IPS-15b (cell line): ENCODE measurements around the gene NBPF11.
"Not testable (repeated sequence)": the region's sequence is repeated elsewhere in the genome, so short reads cannot be mapped to it uniquely, and the experiment has no call there.

Source experiments
- H3K27me3 ChIP-seq: one replicate; pipeline ENCODE4 v1.6.1; 2013; ENCODE audit warnings: low read length; ENCODE audit not compliant: control insufficient read depth, insufficient read depth
- H3K36me3 ChIP-seq: one replicate; pipeline ENCODE4 v1.6.1; 2013; ENCODE audit warnings: low read length; ENCODE audit not compliant: control insufficient read depth, insufficient read depth
- H3K4me1 ChIP-seq: one replicate; pipeline ENCODE4 v1.6.1; 2013; ENCODE audit warnings: mild to moderate bottlenecking, low read length; ENCODE audit not compliant: control insufficient read depth, insufficient read depth
- H3K4me3 ChIP-seq: one replicate; pipeline ENCODE4 v1.5.1; 2013; ENCODE audit warnings: low read depth, low read length
- H3K9ac ChIP-seq: one replicate; pipeline ENCODE4 v1.6.1; 2013; ENCODE audit warnings: low read depth, mild to moderate bottlenecking, low read length
- H3K9me3 ChIP-seq: one replicate; pipeline ENCODE4 v1.6.1; 2013; ENCODE audit warnings: mild to moderate bottlenecking, low read length; ENCODE audit not compliant: control insufficient read depth, insufficient read depth

The NBPF11 gene

DNA sequence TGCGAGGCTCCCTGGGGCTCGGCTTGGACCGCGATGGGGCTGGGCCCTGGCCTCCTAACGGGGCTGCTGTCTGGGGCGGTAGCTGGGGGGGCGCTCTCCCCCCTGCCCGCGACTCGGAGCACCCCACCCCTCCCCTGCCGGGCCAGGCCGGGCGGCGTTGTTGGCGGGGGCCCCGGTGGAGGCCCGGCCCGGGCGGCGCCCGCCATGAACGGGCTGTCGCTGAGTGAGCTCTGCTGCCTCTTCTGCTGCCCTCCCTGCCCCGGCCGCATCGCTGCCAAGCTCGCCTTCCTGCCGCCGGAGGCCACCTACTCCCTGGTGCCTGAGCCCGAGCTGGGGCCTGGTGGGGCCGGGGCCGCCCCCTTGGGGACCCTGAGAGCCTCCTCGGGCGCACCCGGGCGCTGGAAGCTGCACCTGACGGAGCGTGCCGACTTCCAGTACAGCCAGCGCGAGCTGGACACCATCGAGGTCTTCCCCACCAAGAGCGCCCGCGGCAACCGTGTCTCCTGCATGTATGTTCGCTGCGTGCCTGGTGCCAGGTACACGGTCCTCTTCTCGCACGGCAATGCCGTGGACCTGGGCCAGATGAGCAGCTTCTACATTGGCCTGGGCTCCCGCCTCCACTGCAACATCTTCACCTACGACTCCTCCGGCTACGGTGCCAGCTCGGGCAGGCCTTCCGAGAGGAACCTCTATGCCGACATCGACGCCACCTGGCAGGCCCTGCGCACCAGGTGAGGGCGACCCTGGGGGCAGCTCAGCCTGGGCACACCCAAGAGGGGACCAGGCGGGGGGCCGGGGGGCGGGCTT is 5.7 kb downstream of the NBPF11 start:
- H3K4me1 ChIP-seq, H3K36me3 ChIP-seq, H3K4me3 ChIP-seq, H3K9ac ChIP-seq, H3K9me3 ChIP-seq, H3K27me3 ChIP-seq: not testable (repeated sequence)

DNA sequence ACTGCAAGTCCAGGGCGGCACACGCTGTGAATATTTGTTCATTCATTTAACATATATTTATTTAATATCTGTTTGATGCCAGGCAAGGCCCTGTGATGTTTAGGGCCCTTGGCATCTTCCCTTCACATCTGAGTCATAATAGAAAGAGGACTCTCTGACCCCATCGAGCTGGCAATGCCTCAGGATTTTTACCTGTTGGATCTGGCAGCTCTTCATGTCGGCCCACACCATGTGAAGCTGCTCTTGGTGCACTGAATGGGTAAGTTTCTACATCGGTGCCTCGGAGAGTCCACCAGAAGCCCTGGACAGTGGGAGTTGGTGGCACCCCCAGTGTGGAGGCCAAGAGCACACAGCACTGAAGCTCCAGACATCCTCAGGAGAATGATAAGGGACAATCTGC is 8.9 kb downstream of the NBPF11 start:
- H3K36me3 ChIP-seq, H3K27me3 ChIP-seq, H3K4me3 ChIP-seq, H3K9ac ChIP-seq, H3K4me1 ChIP-seq, H3K9me3 ChIP-seq: not testable (repeated sequence)

DNA sequence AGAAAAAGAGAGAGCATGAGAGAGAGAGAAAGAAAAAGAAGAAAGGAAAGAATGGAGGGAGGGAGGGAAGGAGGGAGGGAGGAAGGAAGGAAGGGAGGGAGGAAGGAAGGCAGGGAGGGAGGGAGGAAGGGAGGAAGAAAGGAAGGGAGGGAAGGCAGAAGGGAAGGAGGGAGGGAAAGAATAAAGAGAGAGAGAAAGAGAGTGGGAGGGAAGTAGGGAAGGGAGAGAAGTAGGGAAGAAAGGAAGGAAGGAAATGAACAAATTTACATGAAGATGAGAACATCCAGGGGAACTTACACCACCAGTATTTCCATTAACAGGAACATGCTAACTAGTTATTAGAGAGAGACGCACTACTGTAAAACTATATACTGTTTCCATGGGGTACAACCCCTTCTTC is 10.1 kb downstream of the NBPF11 start:
- H3K9ac ChIP-seq, H3K4me1 ChIP-seq, H3K27me3 ChIP-seq, H3K9me3 ChIP-seq, H3K36me3 ChIP-seq, H3K4me3 ChIP-seq: not testable (repeated sequence)

DNA sequence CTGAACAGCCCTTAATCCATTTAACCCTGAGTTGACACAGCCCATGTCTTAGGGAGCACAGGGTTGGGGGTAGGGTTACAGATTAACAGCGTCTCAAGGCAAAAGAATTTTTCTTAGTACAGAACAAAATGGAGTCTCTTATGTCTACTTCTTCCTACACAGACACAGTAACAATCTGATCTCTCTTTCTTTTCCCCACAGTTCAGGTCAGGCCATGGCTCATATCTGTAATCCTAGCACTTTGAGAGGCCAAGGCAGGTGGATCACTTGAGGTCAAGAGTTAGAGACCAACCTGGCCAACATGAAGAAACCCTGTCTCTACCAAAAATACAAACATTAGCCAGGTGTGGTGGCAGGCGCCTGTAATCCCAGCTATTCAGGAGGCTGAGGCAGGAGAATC is 13.5 kb downstream of the NBPF11 start:
- not testable (repeated sequence) for H3K9ac ChIP-seq, H3K9me3 ChIP-seq, H3K4me1 ChIP-seq, H3K27me3 ChIP-seq, H3K36me3 ChIP-seq, H3K4me3 ChIP-seq

DNA sequence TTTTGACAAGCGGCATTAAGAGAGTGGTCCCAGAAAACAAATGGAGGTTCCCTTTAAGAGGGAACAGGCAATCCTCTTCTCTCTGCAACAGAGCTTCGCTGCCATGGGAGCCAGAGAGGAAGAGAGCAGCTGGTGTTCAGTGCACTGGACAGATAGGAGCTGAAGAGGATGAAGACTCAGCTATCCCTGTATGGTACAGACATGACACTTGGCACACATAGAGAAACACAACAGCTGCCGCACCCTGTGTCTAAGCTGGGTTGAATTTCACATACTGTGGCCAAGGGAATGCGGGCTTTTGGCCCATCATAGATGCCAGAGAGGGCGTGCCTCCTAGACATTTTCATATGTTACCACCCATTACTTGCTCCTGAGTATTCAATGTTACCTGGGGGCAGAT is 29.7 kb downstream of the NBPF11 start:
- H3K27me3 ChIP-seq, H3K4me1 ChIP-seq, H3K9me3 ChIP-seq: not testable (repeated sequence)

DNA sequence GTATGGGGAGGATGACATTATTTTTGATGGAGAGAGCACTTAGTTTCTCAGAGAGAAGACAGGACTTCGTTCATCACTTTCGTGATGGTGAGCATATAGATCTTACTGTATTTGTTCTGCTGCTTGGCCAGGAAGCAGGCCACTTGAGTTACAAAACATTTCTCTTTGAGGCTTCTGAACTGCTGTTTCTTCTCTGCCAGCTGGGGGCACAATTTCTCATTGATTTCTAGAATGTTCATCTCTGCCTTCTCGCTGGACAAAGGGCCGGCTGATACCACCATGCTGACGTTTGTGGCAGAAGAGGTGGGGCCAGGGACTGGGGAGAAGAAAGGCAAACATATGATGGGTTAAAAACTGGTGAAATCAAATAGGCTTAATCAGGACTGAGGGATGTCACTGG is 31.7 kb downstream of the NBPF11 start:
- not testable (repeated sequence) for H3K4me1 ChIP-seq, H3K27me3 ChIP-seq, H3K4me3 ChIP-seq, H3K36me3 ChIP-seq, H3K9ac ChIP-seq, H3K9me3 ChIP-seq

More for the DNA sequence above, 29.7 kb downstream of the NBPF11 start:
- not testable (repeated sequence) for H3K4me3 ChIP-seq, H3K9ac ChIP-seq, H3K36me3 ChIP-seq

DNA sequence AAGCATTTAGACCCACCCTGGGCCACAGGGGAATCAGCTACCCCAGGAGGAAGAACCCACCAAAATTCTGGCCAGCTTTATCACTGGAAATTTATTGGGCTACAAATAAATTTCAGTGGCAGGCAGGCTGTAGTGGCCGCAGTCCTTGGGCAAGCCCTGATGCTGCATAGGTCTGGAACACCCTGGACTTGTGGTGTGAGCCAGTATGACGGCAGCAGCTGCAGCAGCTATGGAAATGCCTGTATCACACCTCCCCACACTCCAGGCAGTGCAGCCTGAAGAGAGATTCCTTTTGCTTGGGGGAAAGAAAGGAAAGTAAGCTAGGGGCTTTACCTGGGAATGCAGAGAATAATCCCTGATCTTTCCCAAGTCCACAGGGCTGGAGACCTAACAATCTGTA is 56.3 kb downstream of the NBPF11 start:
- H3K9me3 ChIP-seq, result not testable (repeated sequence)

DNA sequence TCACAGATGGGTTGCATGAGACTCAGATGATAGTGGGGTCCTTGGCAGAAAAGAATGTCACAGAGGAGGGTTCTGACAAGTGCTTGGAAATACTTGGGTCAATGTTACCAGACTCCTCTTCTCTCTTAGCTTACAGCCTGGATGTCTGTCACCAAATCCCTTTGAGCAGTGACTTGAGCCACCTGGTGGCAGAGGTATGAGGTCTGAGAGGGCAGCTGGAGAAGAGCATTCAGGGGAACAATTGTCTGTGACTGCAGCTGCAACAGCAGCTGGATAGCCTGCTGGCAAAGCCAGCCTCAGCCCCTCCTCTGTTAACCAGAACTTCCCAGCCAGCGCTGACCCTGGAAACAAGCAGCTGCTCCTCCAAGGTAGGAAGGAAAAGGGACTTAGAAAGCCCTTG is 65.9 kb downstream of the NBPF11 start:
- H3K4me1 ChIP-seq, H3K9ac ChIP-seq, H3K4me3 ChIP-seq, H3K27me3 ChIP-seq, H3K9me3 ChIP-seq, H3K36me3 ChIP-seq: not testable (repeated sequence)

More for the DNA sequence above, 56.3 kb downstream of the NBPF11 start:
- H3K36me3 ChIP-seq, H3K4me3 ChIP-seq, H3K27me3 ChIP-seq, H3K9ac ChIP-seq, H3K4me1 ChIP-seq: not testable (repeated sequence)

DNA sequence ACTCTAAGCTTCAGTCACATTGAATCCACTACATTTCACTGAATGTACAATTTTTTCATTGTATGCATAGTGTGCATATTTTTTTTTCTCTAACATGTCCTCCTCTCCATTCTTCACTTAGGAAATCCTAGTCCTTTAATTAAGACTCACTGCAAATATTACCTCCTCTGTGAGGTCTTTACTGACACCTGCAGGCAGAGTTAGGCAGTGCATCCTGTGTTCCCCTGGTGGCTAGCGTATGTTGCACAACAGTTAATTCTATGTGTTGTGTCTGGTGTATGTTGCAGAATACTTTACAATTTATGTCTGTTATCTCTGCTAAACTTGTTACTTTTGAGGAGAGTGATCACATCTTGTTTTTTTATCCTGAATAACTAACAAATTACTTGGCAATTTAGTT is 70.9 kb downstream of the NBPF11 start:
- not testable (repeated sequence) for H3K36me3 ChIP-seq, H3K9ac ChIP-seq

DNA sequence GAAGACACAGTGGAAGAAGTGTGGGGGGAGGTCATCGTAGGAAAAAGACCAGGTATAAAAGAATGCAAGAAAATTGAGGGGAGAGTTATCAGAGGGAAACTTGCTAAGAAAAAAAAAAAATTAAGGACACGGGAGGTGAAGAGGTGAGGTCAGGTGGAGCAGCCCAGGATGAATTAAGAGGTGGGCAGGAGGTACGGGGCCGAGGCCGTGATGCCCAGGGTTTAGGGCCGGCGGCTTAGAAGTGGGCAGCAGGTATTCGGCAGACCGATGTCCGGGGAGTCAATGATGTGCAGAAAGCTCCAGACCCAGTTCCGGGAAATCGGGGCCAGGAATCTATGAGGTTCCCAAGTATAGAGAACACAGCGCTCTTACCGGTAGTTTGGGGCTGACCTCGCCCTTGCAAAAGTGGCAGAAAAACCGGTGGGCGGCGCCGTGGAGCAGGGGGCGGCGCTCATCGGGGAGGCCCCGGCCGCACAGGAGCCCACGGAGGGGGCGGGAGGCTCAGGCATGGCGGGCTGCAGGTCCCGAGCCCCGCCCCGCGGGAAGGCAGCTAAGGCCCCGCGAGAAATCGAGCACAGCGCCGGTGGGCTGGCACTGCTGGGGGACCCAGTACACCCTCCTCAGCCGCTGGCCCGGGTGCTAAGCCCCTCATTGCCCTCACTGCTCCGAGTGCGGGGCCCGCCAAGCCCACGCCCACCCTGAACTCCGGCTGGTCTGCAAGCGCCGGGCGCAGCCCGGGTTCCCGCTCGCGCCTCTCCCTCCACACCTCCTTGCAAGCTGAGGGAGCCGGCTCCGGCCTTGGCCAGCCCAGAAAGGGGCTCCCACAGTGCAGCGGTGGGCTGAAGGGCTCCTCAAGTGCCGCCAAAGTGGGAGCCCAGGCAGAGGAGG is 73.2 kb downstream of the NBPF11 start:
- H3K27me3 ChIP-seq, H3K9me3 ChIP-seq, H3K4me3 ChIP-seq, H3K36me3 ChIP-seq, H3K4me1 ChIP-seq, H3K9ac ChIP-seq: not testable (repeated sequence)

More for the DNA sequence above, 70.9 kb downstream of the NBPF11 start:
- not testable (repeated sequence) for H3K4me1 ChIP-seq, H3K27me3 ChIP-seq, H3K4me3 ChIP-seq, H3K9me3 ChIP-seq

DNA sequence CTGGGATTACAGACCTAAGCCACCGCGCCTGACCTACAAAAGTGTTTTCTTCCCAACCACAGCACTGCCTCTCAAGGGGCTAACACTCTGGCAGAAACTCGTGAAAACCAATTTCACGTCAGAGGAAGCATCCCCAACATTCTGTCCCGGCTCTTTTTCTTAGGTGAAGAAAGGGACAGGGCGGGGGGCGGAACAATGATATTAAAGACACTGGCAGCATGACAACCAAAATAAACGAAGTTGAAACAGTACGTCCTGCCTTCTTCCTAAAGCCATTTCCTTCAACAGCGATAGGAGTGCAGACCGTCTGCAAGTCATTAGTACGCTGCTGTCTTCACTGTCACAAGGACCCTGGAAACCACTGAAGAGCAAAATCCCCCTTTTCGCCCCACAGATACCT is 74.0 kb downstream of the NBPF11 start:
- H3K27me3 ChIP-seq, H3K4me1 ChIP-seq, H3K4me3 ChIP-seq, H3K9me3 ChIP-seq, H3K36me3 ChIP-seq, H3K9ac ChIP-seq: not testable (repeated sequence)

DNA sequence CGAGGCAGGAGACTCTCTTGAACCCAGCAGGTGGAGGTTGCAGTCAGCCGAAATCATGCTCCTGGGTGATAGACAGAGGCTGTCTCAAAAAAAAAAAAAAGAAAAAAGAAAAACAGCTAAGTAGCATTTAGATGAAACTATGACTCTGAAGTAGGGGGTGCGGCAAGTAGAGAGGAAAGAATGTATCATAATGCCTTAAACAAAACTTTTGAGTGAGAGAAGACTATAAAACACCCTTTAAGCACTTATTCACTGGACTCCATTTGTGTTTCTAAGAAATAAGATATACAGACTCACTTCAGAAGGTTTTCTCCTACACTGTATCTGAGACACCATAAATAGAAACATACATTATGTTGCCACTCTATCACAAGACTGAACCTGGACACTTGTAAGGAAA is 74.6 kb downstream of the NBPF11 start:
- H3K9ac ChIP-seq, H3K9me3 ChIP-seq, H3K27me3 ChIP-seq, H3K4me3 ChIP-seq, H3K36me3 ChIP-seq, H3K4me1 ChIP-seq: not testable (repeated sequence)
